ENCODE data around the gene DAP3.
"Not testable (repeated sequence)": the region's sequence is repeated elsewhere in the genome, so short reads cannot be mapped to it uniquely, and the experiment has no call there.

Gene DAP3

DNA sequence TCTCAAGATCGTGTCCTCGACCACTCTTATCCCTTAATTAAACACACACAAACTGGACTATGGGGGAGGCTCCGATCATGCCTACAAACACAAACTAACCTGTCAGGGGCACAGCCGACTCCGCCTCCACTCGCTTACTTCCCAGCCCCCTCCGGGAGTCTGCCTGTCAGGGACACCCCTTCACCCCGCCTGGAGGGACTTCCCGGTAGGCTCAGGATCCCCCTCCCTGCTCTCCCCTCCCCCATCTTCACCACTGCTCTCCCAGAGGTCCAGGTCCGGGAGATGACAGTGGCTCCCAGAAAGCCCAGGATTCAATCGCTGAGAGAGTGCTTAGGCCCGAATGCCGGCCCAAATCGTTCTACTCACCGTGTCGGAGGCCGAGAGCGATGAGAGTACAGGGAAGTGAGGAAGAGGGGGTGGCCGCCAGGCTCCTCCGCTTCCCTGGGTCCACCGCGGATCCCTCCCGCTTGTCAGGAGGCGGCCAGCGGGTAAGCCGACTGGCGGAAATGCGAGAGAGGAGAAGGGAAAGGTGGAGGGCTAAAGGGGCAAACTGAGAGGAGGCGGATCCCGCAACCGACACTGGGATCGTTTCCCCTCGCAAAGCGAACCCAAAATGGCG, 1.1 kb upstream of the DAP3 start:
- not testable (repeated sequence) for DNase-seq

DNA sequence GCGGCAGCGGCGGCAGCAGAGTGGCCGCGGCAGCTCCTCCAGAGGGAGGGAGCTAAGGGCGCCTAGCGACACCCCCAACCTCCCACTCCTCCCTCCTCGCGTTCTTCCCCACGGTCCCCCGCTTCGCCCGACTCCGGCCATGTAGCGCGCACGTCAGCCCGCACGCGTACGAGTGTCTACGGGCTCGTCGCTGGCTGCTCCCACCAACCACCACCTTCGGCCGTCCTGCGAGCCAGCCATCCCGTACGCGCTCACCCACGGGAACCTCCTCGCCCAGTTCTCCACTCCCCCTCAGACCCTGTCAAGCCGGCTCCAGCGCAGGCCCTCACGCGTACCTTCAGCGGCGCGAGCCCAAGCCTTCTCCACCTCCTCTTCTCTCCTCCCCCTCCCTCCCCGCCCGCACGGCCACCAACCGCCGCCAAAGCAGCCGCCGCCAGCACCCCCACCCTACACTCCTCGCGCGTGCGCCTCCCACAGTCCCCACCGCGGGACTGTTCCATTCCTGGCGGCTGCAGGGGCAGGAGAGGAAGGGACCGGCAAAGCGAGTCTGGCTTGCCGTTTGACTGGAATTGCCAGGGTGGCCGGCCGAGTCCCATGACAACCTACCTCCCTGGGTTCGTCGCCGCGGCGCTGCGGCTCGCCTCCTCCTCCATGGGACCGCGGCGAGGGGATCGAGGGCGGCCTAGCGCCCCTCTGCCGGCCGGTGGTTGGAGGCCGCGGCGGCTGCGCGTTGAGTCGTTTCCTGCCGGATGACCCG, 389 bp upstream of the DAP3 start, which contains the start of gene YY1AP1:
YY1AP1 (minus strand) TSS at position 451 of the 757 bp plus-strand sequence. CDS start 8,338 bp downstream, outside the sequence.
- DNase-seq: peak; percentile 92

DNA sequence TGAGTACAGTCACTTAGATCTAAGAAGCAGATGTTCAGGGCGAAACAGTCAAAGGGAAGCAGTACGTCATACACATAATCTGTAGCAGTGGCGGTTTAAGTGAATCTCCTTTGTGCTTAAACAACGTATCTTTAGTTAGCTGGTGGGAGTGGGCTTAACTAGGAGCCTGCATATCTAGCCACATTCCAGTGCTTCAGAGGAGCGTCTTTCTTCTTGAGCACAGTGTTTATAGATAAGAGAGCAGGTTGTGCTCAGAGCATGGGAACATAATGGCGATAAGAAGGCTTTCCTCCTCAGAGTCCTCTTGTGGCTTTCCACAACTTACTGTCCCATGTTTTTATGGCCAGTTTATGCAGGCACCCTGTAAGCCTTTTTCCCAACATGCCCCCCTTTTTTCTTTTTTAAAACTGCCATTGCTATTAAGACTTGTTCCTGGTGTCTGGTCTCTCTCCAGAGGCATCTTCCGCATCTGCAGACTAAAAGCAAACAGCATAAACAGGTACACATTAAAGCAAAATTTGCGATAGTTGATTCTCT, 3.2 kb downstream of the DAP3 start:
- no peak for DNase-seq

DNA sequence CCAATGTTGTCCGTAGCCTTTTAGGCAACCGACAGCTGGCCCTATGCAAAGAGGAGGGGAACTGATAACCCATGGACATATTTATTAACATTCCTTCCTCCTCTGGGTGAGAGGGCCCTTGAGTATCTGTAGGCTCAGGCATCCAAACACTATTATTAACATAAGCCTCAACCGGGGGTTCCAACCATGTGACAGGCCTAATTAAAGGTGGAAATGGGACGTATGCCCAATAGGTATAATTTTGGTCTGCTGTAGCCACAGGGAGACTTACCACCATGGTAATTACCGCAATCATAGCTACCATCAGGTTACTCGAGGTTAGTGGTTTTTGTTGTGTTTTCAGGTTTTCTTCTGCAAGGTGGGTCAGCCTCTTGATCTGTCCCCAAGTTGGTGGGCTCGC, 5.3 kb downstream of the DAP3 start:
- no peak for DNase-seq

DNA sequence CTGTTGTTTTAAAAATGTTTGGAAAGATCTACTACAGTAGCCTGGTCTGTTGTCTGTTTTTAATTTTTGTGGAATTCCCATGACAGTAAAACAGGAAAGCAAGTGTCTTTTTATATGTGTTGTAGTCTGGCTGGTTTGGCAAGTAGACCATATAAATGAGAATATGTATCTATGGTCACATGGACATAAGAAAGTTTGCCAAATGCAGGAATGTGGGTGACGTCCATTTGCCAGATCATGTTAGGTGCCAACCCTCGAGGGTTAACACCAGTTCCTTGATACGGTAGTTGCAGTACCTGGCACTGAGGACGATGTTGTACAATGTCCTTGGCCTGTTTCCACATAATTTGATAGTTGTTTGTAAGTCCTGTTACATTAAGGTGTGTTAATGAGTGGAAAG, 6.2 kb downstream of the DAP3 start:
- DNase-seq: no peak

DNA sequence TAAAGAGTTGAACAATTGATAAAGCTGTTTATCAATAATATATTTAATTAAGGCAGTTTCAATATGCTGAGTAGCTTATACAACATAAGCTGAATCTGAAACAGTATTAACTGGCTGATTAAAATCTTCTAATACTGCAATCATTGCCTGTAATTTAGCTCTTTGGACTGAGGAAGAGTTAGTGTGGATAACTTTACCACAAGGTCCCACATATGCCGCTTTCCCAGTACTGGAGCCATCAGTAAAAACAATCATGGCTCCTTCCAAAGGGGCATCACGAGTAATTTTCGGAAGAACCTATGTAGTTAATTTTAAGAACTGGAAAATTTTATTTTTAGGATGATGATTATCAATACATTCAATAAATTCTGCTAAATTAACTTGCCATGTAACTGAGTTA, 6.7 kb downstream of the DAP3 start:
- DNase-seq: no peak

DNA sequence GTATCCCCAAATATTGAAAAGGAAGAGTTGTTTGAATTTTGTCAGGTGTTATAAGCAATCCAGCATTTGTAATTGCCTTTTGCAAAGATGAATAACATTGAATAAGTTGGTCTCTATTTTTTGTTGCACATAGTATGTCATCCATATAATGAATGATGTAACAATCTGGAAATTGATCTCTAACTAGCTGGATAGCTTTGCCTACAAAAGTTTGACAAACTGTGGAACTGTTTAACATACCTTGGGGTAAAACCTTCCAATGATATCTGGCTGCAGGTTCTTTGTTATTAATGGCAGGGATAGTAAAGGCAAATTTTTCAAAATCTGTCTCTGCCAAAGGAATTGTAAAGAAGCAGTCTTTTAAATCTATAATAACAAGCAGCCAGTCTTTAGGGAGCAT, 7.6 kb downstream of the DAP3 start:
- DNase-seq: no peak

DNA sequence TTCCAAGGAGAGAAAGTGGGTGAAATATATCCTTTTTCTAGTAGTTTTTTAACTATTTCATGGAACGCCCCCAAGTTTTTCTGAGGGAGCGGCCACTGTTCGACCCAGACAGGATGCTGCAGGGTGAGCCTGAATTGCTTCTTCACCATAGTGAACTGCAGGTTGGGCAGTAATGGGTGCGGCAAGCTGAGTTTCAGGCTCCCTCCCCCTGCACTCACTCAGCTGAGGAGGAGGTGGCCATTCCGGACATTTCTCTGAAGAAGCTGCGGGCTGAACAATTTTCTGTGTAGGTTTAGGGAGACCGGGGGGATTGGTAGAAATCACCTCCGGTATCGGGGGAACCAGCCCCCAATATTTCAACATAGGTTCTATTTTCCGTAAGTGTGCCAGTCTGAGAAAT, 8.2 kb downstream of the DAP3 start:
- no peak for DNase-seq

DNA sequence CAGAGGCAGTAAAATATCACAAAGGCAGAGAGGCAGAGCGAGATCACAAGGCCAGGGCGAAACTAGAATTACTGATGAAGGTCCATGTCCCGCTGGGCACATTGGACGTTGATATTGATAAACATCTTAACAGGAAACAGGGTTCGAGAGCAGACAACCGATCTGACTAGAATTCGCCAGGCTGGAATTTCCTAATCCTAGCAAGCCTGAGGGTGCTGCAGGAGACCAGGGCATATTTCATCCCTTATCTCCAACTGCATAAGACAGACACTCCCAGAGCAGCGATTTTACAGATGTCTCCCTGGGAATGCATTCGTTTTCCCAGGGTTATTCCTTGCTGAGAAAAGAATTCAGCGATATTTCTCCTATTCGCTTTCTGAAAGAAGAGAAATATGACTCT, 8.7 kb downstream of the DAP3 start:
- not testable (repeated sequence) for DNase-seq

DNA sequence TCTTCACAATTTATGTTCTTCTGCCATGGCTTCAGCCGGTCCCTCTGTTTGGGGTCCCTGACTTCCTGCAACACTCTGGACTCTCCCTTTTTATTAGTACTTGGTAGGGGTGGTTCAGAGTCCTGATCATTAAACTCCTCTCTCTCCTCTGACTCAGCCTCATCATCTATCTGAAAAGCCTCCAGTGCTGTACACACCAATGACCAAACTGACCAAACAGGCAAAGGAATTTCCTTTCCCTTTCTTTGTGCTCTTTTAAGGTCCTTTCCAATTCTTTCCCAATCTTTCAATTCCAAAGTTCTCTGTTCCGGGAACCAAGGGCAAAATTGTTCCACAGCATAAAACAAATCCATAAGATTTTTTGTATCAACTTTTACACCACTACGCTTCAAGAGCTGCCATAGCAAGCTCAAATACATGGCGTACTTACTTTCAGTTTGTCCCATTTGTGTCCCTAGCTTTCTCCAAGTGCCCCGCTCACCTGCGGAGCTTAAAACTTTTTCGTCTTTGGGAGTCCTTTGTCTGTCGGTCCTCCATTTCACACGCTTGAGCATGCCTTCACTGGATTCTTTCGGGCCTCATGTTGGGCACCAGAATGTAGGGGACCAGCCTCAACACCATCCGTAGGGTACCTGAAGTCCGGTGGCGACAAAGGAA, 9.6 kb downstream of the DAP3 start:
- peak; percentile 3 for DNase-seq

DNA sequence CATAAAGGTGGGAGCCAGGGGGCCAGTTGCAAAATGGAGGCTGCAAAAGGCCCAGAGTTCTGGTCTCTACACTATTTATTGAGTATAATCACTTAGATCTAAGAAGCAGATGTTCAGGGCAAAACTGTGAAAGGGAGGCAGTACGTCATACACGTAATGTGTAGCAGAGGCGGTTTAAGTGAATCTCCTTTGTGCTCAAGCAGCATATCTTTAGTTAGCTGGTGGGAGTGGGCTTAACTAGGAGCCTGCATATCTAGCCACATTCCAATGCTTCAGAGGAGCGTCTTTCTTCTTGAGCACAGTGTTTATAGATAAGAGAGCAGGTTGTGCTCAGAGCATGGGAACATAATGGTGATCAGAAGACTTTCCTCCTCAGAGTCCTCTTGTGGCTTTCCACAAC, 10.2 kb downstream of the DAP3 start:
- not testable (repeated sequence) for DNase-seq

DNA sequence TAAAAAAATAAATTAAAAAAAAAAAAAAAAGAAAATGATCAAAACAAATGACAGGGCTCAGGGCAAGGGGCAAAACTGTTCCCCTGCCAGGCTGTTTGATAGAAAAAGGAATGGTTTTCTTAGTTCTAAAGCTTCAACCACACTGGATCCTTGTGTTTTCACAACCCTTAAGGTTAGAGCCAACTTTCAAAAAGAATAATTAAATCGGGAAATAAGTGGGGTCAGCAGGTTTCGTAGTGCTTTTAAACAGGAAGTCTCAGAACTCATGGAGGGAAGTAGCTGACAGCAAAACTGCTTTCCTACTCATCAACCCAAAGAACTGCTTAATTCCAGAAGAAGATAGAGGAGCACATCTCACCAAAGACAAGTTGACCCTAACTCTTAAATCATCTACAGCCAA, 12.8 kb downstream of the DAP3 start:
- DNase-seq: not testable (repeated sequence)

DNA sequence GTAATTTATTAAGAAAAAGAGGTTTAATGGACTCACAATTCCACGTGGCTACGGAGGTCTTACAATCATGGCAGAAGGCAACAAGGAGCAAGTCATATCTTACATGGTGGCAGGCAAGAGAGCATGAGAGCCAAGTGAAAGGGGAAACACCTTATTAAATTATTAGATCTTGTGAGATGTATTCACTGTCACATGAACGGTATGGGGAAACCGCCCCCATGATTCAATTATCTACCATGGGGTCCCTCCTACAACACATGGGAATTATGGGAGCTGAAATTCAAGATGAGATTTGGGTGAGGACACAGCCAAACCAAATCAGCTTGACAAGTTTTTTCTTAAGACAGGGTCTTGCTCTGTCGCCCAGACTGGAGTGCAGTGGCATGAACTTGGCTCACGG, 14.3 kb downstream of the DAP3 start:
- DNase-seq: no peak

DNA sequence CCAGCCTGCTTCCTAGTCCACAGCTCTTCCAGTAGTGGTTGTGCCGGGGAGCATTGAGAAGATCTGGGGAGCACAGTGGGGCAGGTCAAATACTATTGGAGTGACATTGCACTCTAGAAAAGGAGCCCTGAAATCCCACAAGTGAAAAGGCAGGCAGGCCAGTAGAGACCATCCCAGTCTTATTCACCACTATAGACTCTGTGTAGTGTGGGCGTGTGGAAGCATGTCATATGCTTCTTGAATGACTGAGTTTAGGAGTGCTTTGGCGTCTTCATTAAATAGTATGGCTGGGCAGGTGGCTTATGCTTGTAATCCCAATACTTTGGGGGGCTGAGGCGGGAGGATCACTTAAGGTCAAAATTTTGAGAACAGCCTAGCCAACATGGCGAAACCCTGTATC, 15.5 kb downstream of the DAP3 start:
- DNase-seq: not testable (repeated sequence)

DNA sequence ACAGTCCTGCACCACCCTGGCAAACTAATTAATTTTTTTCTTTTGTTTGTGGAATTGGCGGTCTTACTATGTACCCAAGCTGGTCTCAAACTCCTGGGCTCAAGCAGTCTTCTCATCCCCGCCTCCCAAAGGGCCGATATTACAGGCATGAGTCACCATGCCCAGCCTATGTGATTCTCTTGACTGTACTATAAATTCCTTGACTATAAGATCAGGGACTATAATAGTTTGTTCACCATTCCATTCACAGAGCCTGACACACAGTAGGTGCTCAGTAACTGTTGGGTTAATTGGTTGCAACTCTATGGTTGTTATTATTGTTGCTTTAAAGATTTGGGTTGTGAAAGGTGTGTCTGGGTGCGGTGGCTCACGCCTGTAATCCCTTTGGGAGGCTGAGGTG, 17.2 kb downstream of the DAP3 start:
- peak; percentile 65 for DNase-seq

DNA sequence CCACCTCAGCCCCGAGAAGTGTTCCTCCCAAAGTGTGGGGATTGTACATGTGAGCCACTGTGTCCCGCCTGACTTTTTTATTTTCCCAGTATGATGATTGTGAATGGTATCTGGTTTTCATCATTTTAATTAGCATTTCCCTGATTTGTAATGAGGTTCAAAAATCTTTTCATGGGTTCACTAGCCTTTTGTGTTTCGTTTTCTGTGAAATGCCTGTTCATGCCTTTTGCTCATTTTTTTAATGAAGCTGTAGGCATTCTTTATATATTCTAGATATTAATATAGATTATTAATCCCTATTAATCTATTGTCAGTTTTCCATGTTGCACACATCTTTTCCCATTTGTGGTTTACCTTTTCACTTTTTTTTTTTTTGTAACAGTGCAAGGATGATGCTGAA, 20.5 kb downstream of the DAP3 start:
- DNase-seq: no peak

DNA sequence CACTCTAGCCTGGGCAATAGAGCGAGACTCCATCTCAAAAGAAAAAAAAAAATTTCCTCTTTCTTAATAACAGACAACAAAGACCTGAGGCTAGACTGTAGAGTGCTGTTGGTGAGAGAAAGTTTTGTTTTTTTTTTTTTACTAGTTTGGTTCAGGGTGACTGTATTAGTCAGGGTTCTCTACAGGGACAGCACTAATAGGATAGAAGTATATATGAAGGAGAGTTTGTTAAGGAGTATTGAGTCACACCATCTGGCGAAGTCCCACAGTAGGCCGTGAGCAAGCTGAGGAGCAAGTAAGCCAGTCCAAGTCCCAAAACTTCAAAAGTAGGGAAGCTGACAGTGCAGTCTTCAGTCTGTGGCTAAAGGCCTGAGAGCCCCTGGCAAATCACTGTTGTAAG, 22.6 kb downstream of the DAP3 start:
- not testable (repeated sequence) for DNase-seq

DNA sequence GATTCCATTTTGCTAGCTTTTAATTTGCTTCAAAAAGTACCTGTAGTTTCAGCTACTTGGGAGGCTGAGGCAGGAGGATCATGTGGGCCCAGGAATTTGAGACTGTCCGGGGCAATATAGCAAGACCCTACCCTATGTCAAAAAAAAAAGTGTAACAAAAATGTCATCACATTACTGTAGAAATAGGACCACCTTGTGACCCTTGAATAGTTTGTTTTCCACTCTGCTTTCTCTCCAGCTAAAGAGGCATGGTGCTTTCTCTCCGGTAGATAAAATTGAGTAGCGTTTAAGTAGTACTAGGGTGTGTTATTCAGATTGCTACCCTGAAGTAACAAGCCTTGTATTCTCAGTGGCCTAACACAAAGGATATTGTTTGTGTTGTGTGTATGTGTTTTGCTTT, 23.7 kb downstream of the DAP3 start:
- DNase-seq: peak; percentile 6

DNA sequence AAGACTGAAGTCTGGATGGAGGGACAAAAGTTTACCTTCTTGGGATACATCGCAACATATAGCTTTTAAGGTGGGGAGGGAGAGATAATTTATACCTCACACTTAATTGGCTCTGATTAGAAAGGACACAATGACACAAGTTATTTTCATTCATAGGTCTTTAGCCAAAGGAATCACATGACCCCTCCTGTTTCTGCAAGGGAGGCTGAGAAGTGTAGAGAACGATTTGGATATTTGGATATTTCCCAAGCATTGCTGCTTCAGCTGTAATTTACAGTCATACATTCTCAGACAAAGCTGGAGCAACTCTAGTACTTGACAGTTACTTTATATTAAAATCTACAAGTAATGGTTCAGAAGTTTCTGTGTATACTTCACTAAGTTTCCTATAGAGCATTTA, 24.2 kb downstream of the DAP3 start:
- DNase-seq: no peak

DNA sequence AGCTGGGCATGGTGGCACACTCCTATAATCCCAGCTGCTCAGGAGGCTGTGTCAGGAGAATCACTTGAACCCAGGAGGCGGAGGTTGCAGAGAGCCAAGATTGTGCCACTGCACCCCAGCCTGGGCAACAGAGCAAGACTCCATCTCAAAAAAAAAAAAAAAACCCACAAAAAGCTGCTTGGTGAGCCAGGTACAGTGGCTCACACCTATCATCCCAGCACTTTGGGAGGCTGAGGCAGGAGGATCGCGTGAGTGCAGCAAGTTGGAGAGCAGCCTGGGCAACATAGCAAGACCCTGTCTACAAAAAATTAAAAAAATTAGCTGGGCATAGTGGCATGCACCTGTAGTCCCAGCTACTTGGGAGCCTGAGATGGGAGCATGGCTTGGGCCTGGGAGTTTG, 26.2 kb downstream of the DAP3 start:
- not testable (repeated sequence) for DNase-seq

DNA sequence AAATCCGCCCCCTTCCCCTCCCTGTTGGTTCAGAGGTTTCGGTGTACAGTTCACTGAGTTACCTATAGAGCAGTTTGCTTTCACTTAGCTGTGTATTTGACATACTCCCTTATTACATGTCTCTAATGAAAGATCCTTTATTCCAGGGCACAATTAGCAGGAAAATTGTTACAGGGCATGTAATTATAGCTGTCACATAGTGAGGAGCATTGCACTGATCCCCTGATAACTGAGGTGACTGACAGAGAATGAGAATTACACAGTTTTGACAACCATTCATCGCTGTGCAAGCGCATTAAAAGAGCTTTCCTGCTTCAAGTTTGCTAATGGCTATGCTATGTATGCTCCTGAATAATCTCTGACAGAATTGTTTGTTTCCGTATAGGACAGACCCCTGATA, 26.9 kb downstream of the DAP3 start:
- DNase-seq: no peak

DNA sequence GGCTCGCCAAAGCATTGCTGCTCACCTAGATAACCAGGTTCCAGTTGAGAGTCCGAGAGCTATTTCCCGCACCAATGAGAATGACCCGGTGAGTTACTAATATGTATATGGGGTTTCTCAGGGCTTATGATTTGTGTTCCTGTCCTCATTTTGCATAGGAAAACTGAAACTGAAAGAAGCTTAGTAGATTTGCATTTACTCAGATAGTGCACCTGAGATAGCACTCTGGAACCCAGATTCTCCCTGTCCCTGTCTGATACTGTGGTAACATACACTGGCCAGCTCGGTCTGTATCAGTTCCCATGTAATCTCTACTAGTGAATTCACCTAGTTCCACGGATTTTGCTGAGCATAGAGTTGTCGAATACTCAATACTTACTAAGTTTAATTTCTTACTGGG, 28.1 kb downstream of the DAP3 start:
- DNase-seq: no peak

DNA sequence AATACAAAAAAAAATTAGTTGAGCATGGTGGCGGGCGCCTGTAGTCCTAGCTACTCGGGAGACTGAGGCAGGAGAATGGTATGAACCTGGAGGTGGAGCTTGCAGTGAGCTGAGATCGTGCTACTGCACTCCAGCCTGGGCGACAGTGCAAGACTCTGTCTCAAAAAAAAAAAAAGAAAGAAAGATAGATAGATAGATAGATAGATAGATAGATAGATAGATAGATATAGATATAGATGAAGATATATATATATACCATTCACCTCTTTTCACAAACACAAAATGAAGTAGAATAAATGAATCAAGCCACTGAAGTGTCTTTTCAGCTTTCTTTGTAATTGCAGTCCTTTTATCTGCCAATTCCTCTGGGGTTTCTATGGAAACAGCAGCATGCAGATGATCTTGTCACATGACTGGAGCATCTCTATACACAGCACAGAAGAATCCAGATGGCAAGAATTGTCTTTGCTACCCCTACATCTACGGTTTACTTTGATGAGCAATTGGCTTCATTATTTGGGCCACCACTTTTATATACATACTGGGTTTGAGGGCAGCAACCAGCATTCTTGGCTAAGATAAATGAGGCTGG, 29.7 kb downstream of the DAP3 start:
- not testable (repeated sequence) for DNase-seq
